Stimulated activated naive CD8-positive, alpha-beta T cell treated with anti-CD3 and anti-CD28 coated beads, Interleukin-15, Interleukin-2, amounts not matched to agents 100 ng/mL and 50 ng/mL, for 24 hours (primary cell): ENCODE measurements around the gene KRTAP15-1.

Source experiments
- H3K27ac Mint-ChIP-seq: one replicate; pipeline ENCODE4 v1.8.0; 2021; ENCODE audit warnings: mild to moderate bottlenecking, mixed read lengths
- H3K27me3 Mint-ChIP-seq: one replicate; pipeline ENCODE4 v1.8.0; 2021; ENCODE audit warnings: mixed read lengths
- H3K36me3 Mint-ChIP-seq: one replicate; pipeline ENCODE4 v1.8.0; 2021; ENCODE audit warnings: low read depth, mixed read lengths
- H3K4me1 Mint-ChIP-seq: one replicate; pipeline ENCODE4 v1.8.0; 2021; ENCODE audit warnings: low read depth, mixed read lengths
- H3K4me3 Mint-ChIP-seq: one replicate; pipeline ENCODE4 v1.8.0; 2021; ENCODE audit warnings: mild to moderate bottlenecking, mixed read lengths
- H3K9me3 Mint-ChIP-seq: one replicate; pipeline ENCODE4 v1.8.0; 2021; ENCODE audit warnings: mixed read lengths

KRTAP15-1 gene, protein sequence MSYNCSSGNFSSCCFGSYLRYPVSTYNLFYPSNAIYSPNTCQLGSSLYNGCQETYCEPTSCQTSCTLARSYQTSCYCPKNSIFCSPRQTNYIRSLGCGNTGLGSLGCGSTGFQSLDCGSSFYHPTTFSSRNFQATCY

GRCh38 chr21:30439975-30440374 is at the start of gene KRTAP15-1:
TSS of gene KRTAP15-1 (plus strand) at chr21:30440275. CDS start at chr21:30440328, 53 bp downstream.
- H3K4me1 Mint-ChIP-seq = no peaks in the 10 kb centered on the region

DNA sequence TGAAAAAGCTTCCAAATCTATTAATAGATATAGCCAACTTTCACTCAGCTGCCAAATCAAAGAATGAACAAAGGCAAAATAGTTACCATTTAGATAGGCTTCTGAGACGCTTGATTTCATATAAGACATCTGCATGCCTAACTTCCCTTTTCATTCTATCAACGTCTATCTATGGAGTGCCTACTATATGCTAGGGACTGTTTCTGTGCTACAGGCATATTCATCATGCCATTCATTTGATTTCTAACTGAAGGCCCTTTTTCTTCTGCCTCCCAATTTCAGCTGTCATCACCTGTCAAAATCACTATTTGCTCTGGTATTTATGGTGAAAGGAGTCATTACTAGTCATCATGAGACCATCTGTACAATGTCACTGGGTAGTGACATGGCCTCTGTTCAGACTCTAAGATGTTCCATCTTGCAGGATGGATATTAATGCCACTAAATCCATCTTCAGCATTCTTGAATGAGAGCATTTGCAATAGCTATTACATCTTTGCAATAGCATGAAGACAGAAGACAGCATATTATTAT is 48.5 kb upstream of the KRTAP15-1 start:
- no peaks in the 10 kb centered on the region for H3K4me1 Mint-ChIP-seq
- H3K36me3 Mint-ChIP-seq = no peaks in the 10 kb centered on the region
- no peak overlapping the region for H3K27ac Mint-ChIP-seq
- peaks cover 4% of the 10 kb centered on the region for H3K9me3 Mint-ChIP-seq
- no peak overlapping the region for H3K4me3 Mint-ChIP-seq
- no peaks in the 10 kb centered on the region for H3K27me3 Mint-ChIP-seq

More at GRCh38 chr21:30439975-30440374, at the start of gene KRTAP15-1:
- Mint-ChIP-seq H3K36me3 (no peaks in the 10 kb centered on the region), H3K4me3 (no peak within 1 kb of the TSS), H3K27me3 (peaks cover 3% of the 10 kb centered on the region), H3K27ac (no peak within 1 kb of the TSS), H3K9me3 (peaks cover 3% of the 10 kb centered on the region)

DNA sequence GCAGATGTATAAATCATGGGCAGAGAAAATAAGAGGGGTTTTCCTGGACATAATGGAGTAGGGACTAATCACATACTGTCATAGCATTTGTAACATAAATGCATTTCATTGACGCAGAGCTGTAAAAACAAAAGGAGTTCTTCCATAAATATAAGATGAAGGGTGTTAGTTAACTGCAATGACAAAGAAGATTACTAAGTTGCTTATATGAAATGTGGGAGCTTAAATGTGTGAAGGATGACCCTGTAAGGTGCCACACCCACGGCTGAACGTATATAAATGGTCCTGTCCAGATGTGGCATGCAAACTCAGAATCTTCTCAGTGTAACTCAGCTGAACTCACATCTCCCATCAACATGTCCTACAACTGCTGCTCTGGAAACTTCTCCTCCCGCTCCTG is 44.3 kb upstream of the KRTAP15-1 start, which contains the start of gene KRTAP13-1:
TSS of gene KRTAP13-1 (plus strand) at position 301 of the 400 bp plus-strand sequence. CDS start at position 357, 56 bp downstream.
- Mint-ChIP-seq H3K9me3 (no peaks in the 10 kb centered on the region), H3K4me3 (no peak within 1 kb of the TSS), H3K36me3 (no peaks in the 10 kb centered on the region), H3K27ac (no peak within 1 kb of the TSS), H3K4me1 (no peaks in the 10 kb centered on the region), H3K27me3 (peaks cover 4% of the 10 kb centered on the region)

DNA sequence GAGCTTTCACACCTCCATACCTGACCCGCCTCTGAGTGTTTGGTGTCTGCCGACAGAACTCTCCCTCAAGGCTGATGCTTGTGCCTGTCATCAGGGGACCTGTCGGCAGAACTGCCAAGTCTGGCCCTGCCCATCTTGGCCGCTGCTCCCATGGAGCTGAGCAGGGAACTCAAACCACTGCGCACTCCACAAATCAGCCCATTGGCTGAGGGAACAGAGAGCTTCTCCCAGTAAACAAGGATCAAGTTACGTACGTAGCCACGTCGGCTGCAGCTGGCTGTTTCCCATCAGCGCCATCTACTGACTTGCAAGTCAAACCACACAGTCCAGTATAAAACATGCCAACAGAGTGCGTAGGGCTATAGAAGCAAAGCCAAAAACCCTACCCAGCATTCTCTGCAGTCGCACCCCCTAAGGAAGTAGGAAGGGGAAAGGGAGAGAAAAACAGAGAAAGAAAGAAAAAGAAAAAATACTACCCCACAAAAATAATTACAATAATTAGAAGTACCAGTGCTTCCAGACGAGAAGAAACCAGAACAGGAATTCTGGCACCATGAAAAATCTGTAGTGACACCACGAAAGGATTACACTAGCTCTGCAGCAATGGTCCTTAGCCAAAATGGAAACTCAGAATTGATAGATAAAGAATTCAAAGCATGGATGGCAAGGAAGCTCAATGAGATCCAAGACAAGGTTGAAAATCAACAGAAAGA is 31.1 kb upstream of the KRTAP15-1 start:
- Mint-ChIP-seq H3K4me3 (no peak overlapping the region), H3K27ac (no peak overlapping the region), H3K9me3 (peaks cover 12% of the 10 kb centered on the region)

GRCh38 chr21:30415993-30416392 is 24.1 kb upstream of the KRTAP15-1 start:
- Mint-ChIP-seq H3K4me1 (no peaks in the 10 kb centered on the region), H3K27ac (no peak overlapping the region), H3K27me3 (no peaks in the 10 kb centered on the region), H3K9me3 (no peaks in the 10 kb centered on the region), H3K36me3 (no peaks in the 10 kb centered on the region), H3K4me3 (no peak overlapping the region)

More for the DNA sequence above, 31.1 kb upstream of the KRTAP15-1 start:
- H3K36me3 Mint-ChIP-seq = no peaks in the 10 kb centered on the region
- no peaks in the 10 kb centered on the region for H3K4me1 Mint-ChIP-seq
- H3K27me3 Mint-ChIP-seq = peaks cover 5% of the 10 kb centered on the region

- H3K27ac Mint-ChIP-seq = no peak within 1 kb of the TSS
Measured at GRCh38 chr21:30425826-30426225, 14.2 kb upstream of the KRTAP15-1 start, which contains the start of gene KRTAP13-3. TSS of gene KRTAP13-3 (minus strand) at chr21:30425926. CDS start at chr21:30425912, 14 bp downstream.

DNA sequence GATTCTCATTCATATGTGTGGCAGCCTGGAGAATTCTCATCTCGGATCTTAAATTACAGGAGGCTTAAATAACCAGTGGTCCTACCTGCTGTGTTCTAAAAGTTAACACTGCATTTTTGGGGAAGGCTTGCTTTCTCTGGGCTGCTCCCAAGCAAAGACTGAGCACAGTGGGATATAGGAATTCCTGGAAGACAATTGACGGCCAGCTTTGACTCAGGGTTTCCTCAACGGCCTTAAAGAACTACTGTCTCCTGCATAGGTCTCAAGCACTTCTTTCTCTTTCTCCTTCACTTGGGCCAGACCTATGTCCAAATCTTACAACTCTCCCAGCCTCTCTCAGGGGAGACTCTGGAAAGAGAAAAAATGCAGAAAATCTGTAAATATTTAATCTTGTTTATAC is 13.3 kb upstream of the KRTAP15-1 start:
- H3K4me3 Mint-ChIP-seq = no peak overlapping the region
- no peaks in the 10 kb centered on the region for H3K36me3 Mint-ChIP-seq
- no peaks in the 10 kb centered on the region for H3K27me3 Mint-ChIP-seq
- no peak overlapping the region for H3K27ac Mint-ChIP-seq
- no peaks in the 10 kb centered on the region for H3K4me1 Mint-ChIP-seq
- no peaks in the 10 kb centered on the region for H3K9me3 Mint-ChIP-seq

More at GRCh38 chr21:30425826-30426225, 14.2 kb upstream of the KRTAP15-1 start, which contains the start of gene KRTAP13-3:
- Mint-ChIP-seq H3K36me3 (no peaks in the 10 kb centered on the region), H3K4me3 (no peak within 1 kb of the TSS), H3K4me1 (no peaks in the 10 kb centered on the region), H3K27me3 (no peaks in the 10 kb centered on the region), H3K9me3 (no peaks in the 10 kb centered on the region)

GRCh38 chr21:30430170-30430655 is 9.9 kb upstream of the KRTAP15-1 start, which contains the start of gene KRTAP13-4:
TSS of gene KRTAP13-4 (plus strand) at chr21:30430220. CDS start at chr21:30430276, 56 bp downstream.
- Mint-ChIP-seq H3K27ac (no peak within 1 kb of the TSS), H3K36me3 (no peaks in the 10 kb centered on the region), H3K4me3 (no peak within 1 kb of the TSS), H3K4me1 (no peaks in the 10 kb centered on the region), H3K9me3 (no peaks in the 10 kb centered on the region), H3K27me3 (no peaks in the 10 kb centered on the region)

- Mint-ChIP-seq H3K36me3 (no peaks in the 10 kb centered on the region), H3K27ac (no peak overlapping the region), H3K27me3 (peaks cover 3% of the 10 kb centered on the region), H3K4me1 (no peaks in the 10 kb centered on the region), H3K4me3 (no peak overlapping the region), H3K9me3 (peaks cover under 1% of the 10 kb centered on the region)
Measured at GRCh38 chr21:30434033-30434631, 5.9 kb upstream of the KRTAP15-1 start.

GRCh38 chr21:30437010-30437565 is 3.0 kb upstream of the KRTAP15-1 start:
- H3K27me3 Mint-ChIP-seq = peaks cover 3% of the 10 kb centered on the region
- H3K4me3 Mint-ChIP-seq = no peak overlapping the region
- H3K36me3 Mint-ChIP-seq = no peaks in the 10 kb centered on the region
- H3K9me3 Mint-ChIP-seq = peaks cover 3% of the 10 kb centered on the region
- no peak overlapping the region for H3K27ac Mint-ChIP-seq
- no peaks in the 10 kb centered on the region for H3K4me1 Mint-ChIP-seq

DNA sequence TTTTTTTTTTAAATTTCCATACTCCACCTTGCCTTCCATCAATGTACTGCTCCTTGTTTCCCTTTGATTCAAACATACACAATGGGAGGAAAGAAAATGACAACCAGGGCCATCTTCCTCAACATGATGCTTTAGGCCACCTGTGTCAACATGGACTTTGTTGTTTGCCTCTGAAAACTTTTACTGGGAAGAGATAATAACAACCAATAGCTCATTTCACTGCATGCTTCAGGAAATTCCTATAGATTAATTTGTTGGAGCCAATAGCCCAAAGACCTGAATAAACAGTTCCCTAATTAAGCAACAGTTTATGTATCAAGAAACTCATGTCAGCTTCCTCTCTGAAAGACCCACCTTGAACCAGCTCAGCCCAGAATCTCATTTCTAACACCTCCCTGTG is 3.2 kb downstream of the KRTAP15-1 start:
- Mint-ChIP-seq H3K4me1 (no peaks in the 10 kb centered on the region), H3K36me3 (no peaks in the 10 kb centered on the region), H3K27ac (no peak overlapping the region), H3K9me3 (peaks cover 3% of the 10 kb centered on the region), H3K27me3 (no peaks in the 10 kb centered on the region), H3K4me3 (no peak overlapping the region)

- no peaks in the 10 kb centered on the region for H3K4me1 Mint-ChIP-seq
- H3K36me3 Mint-ChIP-seq = no peaks in the 10 kb centered on the region
- no peak overlapping the region for H3K4me3 Mint-ChIP-seq
- peaks cover 2% of the 10 kb centered on the region for H3K9me3 Mint-ChIP-seq
- H3K27me3 Mint-ChIP-seq = no peaks in the 10 kb centered on the region
- H3K27ac Mint-ChIP-seq = no peak overlapping the region
Measured at GRCh38 chr21:30444204-30444603, 4.1 kb downstream of the KRTAP15-1 start.

DNA sequence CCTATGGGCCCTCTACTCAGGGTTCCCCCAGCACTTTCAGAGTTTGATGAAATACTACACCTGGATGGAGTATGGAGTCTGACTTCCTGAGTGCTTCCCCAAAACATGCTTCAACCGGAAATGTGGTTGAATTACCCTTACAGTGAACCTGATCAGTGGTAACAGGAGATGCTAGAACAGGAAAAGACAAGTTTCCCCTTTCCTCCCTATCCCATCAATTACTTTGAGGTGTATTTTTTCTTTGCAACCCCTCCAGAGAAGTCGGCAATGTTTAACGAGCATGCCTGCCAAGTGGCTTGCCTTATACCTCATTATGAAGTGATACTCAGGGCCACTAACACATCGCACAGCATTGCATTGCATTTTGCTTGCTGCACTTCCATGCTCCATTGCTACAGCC is 7.0 kb downstream of the KRTAP15-1 start:
- no peak overlapping the region for H3K27ac Mint-ChIP-seq
- no peaks in the 10 kb centered on the region for H3K36me3 Mint-ChIP-seq
- no peaks in the 10 kb centered on the region for H3K4me1 Mint-ChIP-seq
- H3K27me3 Mint-ChIP-seq = no peaks in the 10 kb centered on the region
- no peaks in the 10 kb centered on the region for H3K9me3 Mint-ChIP-seq
- no peak overlapping the region for H3K4me3 Mint-ChIP-seq

GRCh38 chr21:30448514-30448913 is 8.4 kb downstream of the KRTAP15-1 start:
- Mint-ChIP-seq H3K9me3 (no peaks in the 10 kb centered on the region), H3K27ac (no peak overlapping the region), H3K4me3 (no peak overlapping the region), H3K4me1 (no peaks in the 10 kb centered on the region), H3K27me3 (no peaks in the 10 kb centered on the region), H3K36me3 (no peaks in the 10 kb centered on the region)
